ENCODE data around the gene GPR142.

DNA sequence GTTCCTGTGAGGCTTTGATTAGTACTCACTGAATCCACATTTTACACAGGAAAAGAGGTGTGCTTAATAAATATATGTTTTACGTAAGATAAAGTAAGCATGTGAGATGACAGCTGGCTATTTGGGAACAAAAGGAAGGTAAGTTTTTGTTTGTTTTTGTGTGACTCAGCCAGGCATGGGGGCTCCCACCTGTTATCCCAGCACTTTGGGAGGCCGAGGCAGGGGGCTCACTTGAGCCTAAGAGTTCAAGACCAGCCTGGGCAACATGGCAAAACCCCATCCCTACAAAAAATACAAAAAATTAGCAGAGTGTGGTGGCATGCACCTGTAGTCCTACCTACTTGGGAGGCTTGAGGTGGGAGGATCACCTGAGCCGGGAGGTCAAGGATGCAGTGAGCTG, 17.9 kb downstream of the GPR142 start:
- TF ChIP-seq, protein P1, sequence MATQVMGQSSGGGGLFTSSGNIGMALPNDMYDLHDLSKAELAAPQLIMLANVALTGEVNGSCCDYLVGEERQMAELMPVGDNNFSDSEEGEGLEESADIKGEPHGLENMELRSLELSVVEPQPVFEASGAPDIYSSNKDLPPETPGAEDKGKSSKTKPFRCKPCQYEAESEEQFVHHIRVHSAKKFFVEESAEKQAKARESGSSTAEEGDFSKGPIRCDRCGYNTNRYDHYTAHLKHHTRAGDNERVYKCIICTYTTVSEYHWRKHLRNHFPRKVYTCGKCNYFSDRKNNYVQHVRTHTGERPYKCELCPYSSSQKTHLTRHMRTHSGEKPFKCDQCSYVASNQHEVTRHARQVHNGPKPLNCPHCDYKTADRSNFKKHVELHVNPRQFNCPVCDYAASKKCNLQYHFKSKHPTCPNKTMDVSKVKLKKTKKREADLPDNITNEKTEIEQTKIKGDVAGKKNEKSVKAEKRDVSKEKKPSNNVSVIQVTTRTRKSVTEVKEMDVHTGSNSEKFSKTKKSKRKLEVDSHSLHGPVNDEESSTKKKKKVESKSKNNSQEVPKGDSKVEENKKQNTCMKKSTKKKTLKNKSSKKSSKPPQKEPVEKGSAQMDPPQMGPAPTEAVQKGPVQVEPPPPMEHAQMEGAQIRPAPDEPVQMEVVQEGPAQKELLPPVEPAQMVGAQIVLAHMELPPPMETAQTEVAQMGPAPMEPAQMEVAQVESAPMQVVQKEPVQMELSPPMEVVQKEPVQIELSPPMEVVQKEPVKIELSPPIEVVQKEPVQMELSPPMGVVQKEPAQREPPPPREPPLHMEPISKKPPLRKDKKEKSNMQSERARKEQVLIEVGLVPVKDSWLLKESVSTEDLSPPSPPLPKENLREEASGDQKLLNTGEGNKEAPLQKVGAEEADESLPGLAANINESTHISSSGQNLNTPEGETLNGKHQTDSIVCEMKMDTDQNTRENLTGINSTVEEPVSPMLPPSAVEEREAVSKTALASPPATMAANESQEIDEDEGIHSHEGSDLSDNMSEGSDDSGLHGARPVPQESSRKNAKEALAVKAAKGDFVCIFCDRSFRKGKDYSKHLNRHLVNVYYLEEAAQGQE (IDR thresholded peaks at IDR 0.05; ENCODE audit: borderline replicate concordance in 1 of 2, low read depth in 1 of 2, low read length in 2 of 2), result no peak
- TF ChIP-seq CTCF (CRISPR knock-in tag; IDR thresholded peaks at IDR 0.05) (no peak), ZHX1 (CRISPR knock-in tag; IDR thresholded peaks at IDR 0.05; ENCODE audit: low read depth) (no peak), POLR2AphosphoS5 (IDR thresholded peaks at IDR 0.05; ENCODE audit: low read depth, low read length) (no peak), BORCS8-MEF2B (CRISPR knock-in tag; IDR thresholded peaks at IDR 0.05) (no peak), JUNB (CRISPR knock-in tag; IDR thresholded peaks at IDR 0.05; ENCODE audit: borderline replicate concordance) (no peak), ISX (CRISPR knock-in tag; conservative IDR thresholded peaks at IDR 0.05) (no peak), PRMT3 (CRISPR knock-in tag; IDR thresholded peaks at IDR 0.05; ENCODE audit: borderline replicate concordance, low read depth) (no peak)
- TF ChIP-seq, protein P2, sequence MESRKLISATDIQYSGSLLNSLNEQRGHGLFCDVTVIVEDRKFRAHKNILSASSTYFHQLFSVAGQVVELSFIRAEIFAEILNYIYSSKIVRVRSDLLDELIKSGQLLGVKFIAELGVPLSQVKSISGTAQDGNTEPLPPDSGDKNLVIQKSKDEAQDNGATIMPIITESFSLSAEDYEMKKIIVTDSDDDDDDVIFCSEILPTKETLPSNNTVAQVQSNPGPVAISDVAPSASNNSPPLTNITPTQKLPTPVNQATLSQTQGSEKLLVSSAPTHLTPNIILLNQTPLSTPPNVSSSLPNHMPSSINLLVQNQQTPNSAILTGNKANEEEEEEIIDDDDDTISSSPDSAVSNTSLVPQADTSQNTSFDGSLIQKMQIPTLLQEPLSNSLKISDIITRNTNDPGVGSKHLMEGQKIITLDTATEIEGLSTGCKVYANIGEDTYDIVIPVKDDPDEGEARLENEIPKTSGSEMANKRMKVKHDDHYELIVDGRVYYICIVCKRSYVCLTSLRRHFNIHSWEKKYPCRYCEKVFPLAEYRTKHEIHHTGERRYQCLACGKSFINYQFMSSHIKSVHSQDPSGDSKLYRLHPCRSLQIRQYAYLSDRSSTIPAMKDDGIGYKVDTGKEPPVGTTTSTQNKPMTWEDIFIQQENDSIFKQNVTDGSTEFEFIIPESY (CRISPR knock-in tag; IDR thresholded peaks at IDR 0.05), result no peak
- TF ChIP-seq, protein P3, sequence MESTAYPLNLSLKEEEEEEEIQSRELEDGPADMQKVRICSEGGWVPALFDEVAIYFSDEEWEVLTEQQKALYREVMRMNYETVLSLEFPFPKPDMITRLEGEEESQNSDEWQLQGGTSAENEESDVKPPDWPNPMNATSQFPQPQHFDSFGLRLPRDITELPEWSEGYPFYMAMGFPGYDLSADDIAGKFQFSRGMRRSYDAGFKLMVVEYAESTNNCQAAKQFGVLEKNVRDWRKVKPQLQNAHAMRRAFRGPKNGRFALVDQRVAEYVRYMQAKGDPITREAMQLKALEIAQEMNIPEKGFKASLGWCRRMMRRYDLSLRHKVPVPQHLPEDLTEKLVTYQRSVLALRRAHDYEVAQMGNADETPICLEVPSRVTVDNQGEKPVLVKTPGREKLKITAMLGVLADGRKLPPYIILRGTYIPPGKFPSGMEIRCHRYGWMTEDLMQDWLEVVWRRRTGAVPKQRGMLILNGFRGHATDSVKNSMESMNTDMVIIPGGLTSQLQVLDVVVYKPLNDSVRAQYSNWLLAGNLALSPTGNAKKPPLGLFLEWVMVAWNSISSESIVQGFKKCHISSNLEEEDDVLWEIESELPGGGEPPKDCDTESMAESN (CRISPR knock-in tag; conservative IDR thresholded peaks at IDR 0.05), result no peak

Data from HepG2 (cell line).